H1 (cell line): Measurements from ENCODE around the gene PDP2. TPM values are rescaled to one million over a fixed set of nuclear protein-coding genes. Genes with fewer than 3 reads are reported as not detected.

Experiments used
- CTCF ChIA-PET: fragments of 300-600 bp; sonication (Branson Sonifier 250); formaldehyde crosslinking; loops from one replicate; lab custom pipeline; 2021; ENCODE audit not compliant: partially characterized antibody; lab: Charles Lee
- POLR2A ChIA-PET: fragments of 300-600 bp; sonication (Branson Sonifier 250); formaldehyde crosslinking; loops from one replicate; lab custom pipeline; 2021; ENCODE audit warnings: inconsistent platforms; ENCODE audit not compliant: partially characterized antibody; lab: Charles Lee
- DNase-seq, 2 experiments: peaks; one replicate each; pipeline versions ENCODE4 v3.0.0 to v3.0.0-alpha.2; 2010 to 2022; ENCODE audit warnings: low spot score in 2 of 2, low read depth in 1 of 2, mixed read lengths in 1 of 2
- FAIRE-seq: peaks from 2 replicates; lab custom pipeline; 2011; peaks lifted over from hg19 to GRCh38; lab: Jason Lieb, UNC
- H2AFZ ChIP-seq: 2 replicates; pipeline ENCODE4 v1.8.1; 2012; ENCODE audit warnings: low read length, inconsistent platforms
- H2AK5ac ChIP-seq: 2 replicates; pipeline ENCODE4 v1.6.1; 2013; ENCODE audit warnings: low read depth, low read length
- H2BK120ac ChIP-seq: replicated peaks from 2 replicates; pipeline ENCODE3; 2013; ENCODE audit warnings: low read depth, low read length, inconsistent platforms
- H2BK12ac ChIP-seq: 2 replicates; pipeline ENCODE4 v1.6.1; 2013; ENCODE audit warnings: low read depth, low read length
- H2BK15ac ChIP-seq: 2 replicates; pipeline ENCODE4 v1.6.1; 2013; ENCODE audit warnings: low read length
- H2BK20ac ChIP-seq: 2 replicates; pipeline ENCODE4 v1.6.1; 2013; ENCODE audit warnings: low read length
- H2BK5ac ChIP-seq: 2 replicates; pipeline ENCODE4 v1.6.1; 2013; ENCODE audit warnings: low read depth, low read length
- H3K14ac ChIP-seq: 2 replicates; pipeline ENCODE4 v1.6.1; 2013; ENCODE audit warnings: inconsistent platforms; ENCODE audit not compliant: insufficient read length
- H3K18ac ChIP-seq: 2 replicates; pipeline ENCODE4 v1.6.1; 2013; ENCODE audit warnings: low read length; ENCODE audit errors: extremely low read depth
- H3K23ac ChIP-seq: 2 replicates; pipeline ENCODE4 v1.6.1; 2013; ENCODE audit warnings: inconsistent platforms; ENCODE audit not compliant: insufficient read length
- H3K23me2 ChIP-seq: 2 replicates; pipeline ENCODE4 v1.6.1; 2013; ENCODE audit warnings: low read depth, low read length
- H3K27ac ChIP-seq: 2 replicates; pipeline ENCODE4 v1.6.1; 2011; ENCODE audit warnings: low read depth, low read length, inconsistent platforms
- H3K27me3 ChIP-seq, 4 experiments: replicated peaks in 1 of 4; 1 replicate in 1 of 4; 2 replicates in 3 of 4; pipeline versions ENCODE4 v1.6.1 to v1.8.1; 2011 to 2013; ENCODE audit warnings: low read length in 3 of 4, mild to moderate bottlenecking in 3 of 4, inconsistent platforms in 2 of 4, mixed read lengths in 2 of 4, moderate library complexity in 1 of 4; ENCODE audit not compliant: control insufficient read depth in 3 of 4, insufficient read depth in 3 of 4; ENCODE audit errors: extremely low read depth in 1 of 4
- H3K36me3 ChIP-seq, 4 experiments: 2 replicates each; pipeline versions ENCODE4 v1.6.1 to v1.8.1; 2011 to 2013; ENCODE audit warnings: mild to moderate bottlenecking in 4 of 4, low read length in 3 of 4, moderate library complexity in 2 of 4, control low read depth in 1 of 4, inconsistent platforms in 1 of 4; ENCODE audit not compliant: insufficient read depth in 4 of 4, control insufficient read depth in 2 of 4
- H3K4ac ChIP-seq: replicated peaks from 2 replicates; pipeline ENCODE3; 2013; ENCODE audit warnings: low read length, low read depth, mixed read lengths, inconsistent platforms; ENCODE audit not compliant: insufficient read length
- H3K4me1 ChIP-seq, 4 experiments: replicated peaks in 1 of 4; 1 replicate in 1 of 4; 2 replicates in 3 of 4; pipeline versions ENCODE4 v1.6.1 to v1.8.1; 2011 to 2013; ENCODE audit warnings: low read length in 3 of 4, inconsistent platforms in 2 of 4, mixed read lengths in 1 of 4; ENCODE audit not compliant: insufficient read depth in 4 of 4, control insufficient read depth in 3 of 4
- H3K4me2 ChIP-seq, 2 experiments: 2 replicates each; pipeline versions ENCODE4 v1.6.1 to v1.8.1; 2011 to 2013; ENCODE audit warnings: low read depth in 2 of 2, low read length in 2 of 2, control low read depth in 1 of 2, inconsistent platforms in 1 of 2, mild to moderate bottlenecking in 1 of 2; ENCODE audit not compliant: insufficient read depth in 1 of 2
- H3K4me3 ChIP-seq, 4 experiments: fragments of 200-600, 300-600 bp in 1 of 4; sonication (generic), shearing (Covaris generic), sonication (Bioruptor Twin) in 1 of 4; 2 replicates each; pipeline versions ENCODE4 v1.5.1 to v1.8.1; 2011 to 2016; ENCODE audit warnings: low read length in 4 of 4, low read depth in 3 of 4, control low read depth in 2 of 4, inconsistent platforms in 2 of 4, mild to moderate bottlenecking in 2 of 4, mixed read lengths in 1 of 4, moderate library complexity in 1 of 4; ENCODE audit not compliant: insufficient read depth in 2 of 4; ENCODE audit errors: extremely low read depth in 1 of 4
- H3K56ac ChIP-seq: replicated peaks from 2 replicates; pipeline ENCODE3; 2013; ENCODE audit warnings: low read depth, mild to moderate bottlenecking, mixed read lengths, low read length, inconsistent platforms; ENCODE audit not compliant: insufficient read length
- H3K79me1 ChIP-seq: 2 replicates; pipeline ENCODE4 v1.6.1; 2013; ENCODE audit warnings: low read depth, low read length, control low read depth
- H3K79me2 ChIP-seq, 2 experiments: 2 replicates each; pipeline versions ENCODE4 v1.6.1 to v1.8.1; 2012 to 2013; ENCODE audit warnings: low read length in 2 of 2, mild to moderate bottlenecking in 2 of 2, inconsistent platforms in 1 of 2; ENCODE audit not compliant: insufficient read depth in 2 of 2, control insufficient read depth in 1 of 2
- H3K9ac ChIP-seq, 4 experiments: replicated peaks in 1 of 4; 1 replicate in 1 of 4; 2 replicates in 3 of 4; pipeline versions ENCODE4 v1.6.1 to v1.8.1; 2011 to 2013; ENCODE audit warnings: low read depth in 3 of 4, low read length in 3 of 4, control low read depth in 2 of 4, mild to moderate bottlenecking in 2 of 4, moderate library complexity in 2 of 4, inconsistent platforms in 1 of 4; ENCODE audit errors: extremely low read depth in 1 of 4
- H3K9me3 ChIP-seq, 2 experiments: 2 replicates each; pipeline versions ENCODE4 v1.6.1 to v1.8.1; 2012 to 2013; ENCODE audit warnings: mild to moderate bottlenecking in 2 of 2, moderate library complexity in 2 of 2, control low read depth in 1 of 2, inconsistent platforms in 1 of 2, low read depth in 1 of 2, low read length in 1 of 2, mixed read lengths in 1 of 2; ENCODE audit not compliant: insufficient read depth in 2 of 2
- H4K20me1 ChIP-seq, 2 experiments: replicated peaks in 1 of 2; 2 replicates each; pipeline versions ENCODE3 to v1.8.1; 2011 to 2013; ENCODE audit warnings: inconsistent platforms in 2 of 2, low read length in 2 of 2, mild to moderate bottlenecking in 1 of 2; ENCODE audit not compliant: insufficient read depth in 2 of 2, control insufficient read depth in 1 of 2
- H4K5ac ChIP-seq: 2 replicates; pipeline ENCODE4 v1.6.1; 2013; ENCODE audit warnings: low read length, low read depth, mixed read lengths, inconsistent platforms; ENCODE audit not compliant: insufficient read length
- H4K8ac ChIP-seq: 2 replicates; pipeline ENCODE4 v1.8.0; 2013; ENCODE audit warnings: mild to moderate bottlenecking, moderate library complexity, low read length, inconsistent platforms; ENCODE audit not compliant: insufficient read depth; ENCODE audit errors: extremely low read depth
- H4K91ac ChIP-seq: replicated peaks from 2 replicates; pipeline ENCODE3; 2013; ENCODE audit warnings: low read length, mixed read lengths, inconsistent platforms; ENCODE audit not compliant: insufficient read length
- KDM4A ChIP-seq: IDR thresholded peaks from one replicate; pipeline ENCODE4 v1.7.1; 2012; ENCODE audit warnings: low read depth, mild to moderate bottlenecking, moderate library complexity, low read length, inconsistent platforms; ENCODE audit not compliant: severe bottlenecking
- SUZ12 ChIP-seq: fragments of 200-600 bp; sonication (generic); IDR thresholded peaks from 2 replicates; pipeline ENCODE4 v1.6.1; 2012; ENCODE audit warnings: mild to moderate bottlenecking, inconsistent platforms, low read length, moderate library complexity, mixed read lengths
- WGBS, 2 experiments: shearing (Covaris generic) in 1 of 2; methylation state at CpG; one replicate each; pipeline versions ENCODE4 v1.1.6 to v1.1.7; 2013 to 2015; ENCODE audit warnings: low lambda C conversion rate in 2 of 2, mixed read lengths in 2 of 2, inconsistent platforms in 1 of 2, low coverage in 1 of 2, missing lambda C conversion rate in 1 of 2; ENCODE audit not compliant: insufficient replicate concordance in 2 of 2, insufficient coverage in 1 of 2, insufficient read length in 1 of 2; ENCODE audit errors: extremely low coverage in 1 of 2, missing lambda C conversion rate in 1 of 2; 5-methylcytosine and 5-hydroxymethylcytosine counted together
- polyA plus RNA-seq, 7 experiments: library from polyadenylated mRNA; depleted of rRNA in 3 of 7; stranded (reverse) in 5 of 7; unstranded in 2 of 7; fragments of >200 nt in 5 of 7; fragments of 200-250 nt in 2 of 7; gene quantifications; 1 replicate in 5 of 7; 2 replicates in 1 of 7; 4 replicates in 1 of 7; pipeline versions ENCODE4 v1.2.1 to v1.2.3, GENCODE V29; 2011 to 2013; ENCODE audit warnings: missing spikeins in 2 of 7, mixed read lengths in 2 of 7
- total RNA-seq: library from RNA; stranded (reverse); fragmentation: NEBNext Ultra II Directional; extraction: Animal tissue kit (Norgen Biotek cat#: 25700); gene quantifications from 2 replicates; pipeline ENCODE4 v1.2.1, GENCODE V29; 2021

The PDP2 gene
- total and polyA plus RNA-seq, 2 of the 8 experiments (the other 6 are each of a cell fraction or from before 2014, with no cell fraction given), result 11.7 to 36.5 TPM

DNA sequence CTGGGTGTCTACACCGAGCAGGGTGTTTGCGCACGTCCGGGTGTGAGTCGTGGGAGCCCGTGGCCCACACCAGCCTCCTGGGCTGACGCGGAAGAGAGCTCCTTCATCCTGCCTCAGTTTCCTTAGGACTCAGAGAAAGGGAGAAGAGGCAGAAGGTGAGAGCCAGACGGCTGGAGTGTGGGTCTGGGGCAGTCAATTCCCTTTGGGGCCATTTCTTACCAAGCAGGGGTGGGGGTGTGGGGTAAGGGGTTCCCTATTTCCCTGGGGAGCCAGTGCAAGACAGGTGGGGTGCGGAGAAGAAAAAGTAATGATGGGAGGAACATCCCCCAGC lies 35.3 kb upstream of the PDP2 start:
- DNase-seq, result no peak
- CTCF ChIA-PET, result interaction anchor here (0.9 to 13.4 kb wide), 5 partner anchors 8 to 93 kb away, joined by 3 to 162 read pairs (median 4); partner anchors contain the start of gene NAE1
- H4K91ac ChIP-seq, result no peak overlapping the region
- TF ChIP-seq SUZ12 (peak; percentile 41; the same call in 1 of the 2 replicates), KDM4A (no peak)
- H3K4me2 ChIP-seq, result peak overlapping the region; percentile 80 to 98
- H4K8ac ChIP-seq, result no peak overlapping the region
- H3K27ac ChIP-seq, result no peak overlapping the region
- no peaks in the 10 kb centered on the region for H3K9me3 ChIP-seq
- no peak overlapping the region for H2BK5ac ChIP-seq
- no peak for FAIRE-seq
- no peaks in the 10 kb centered on the region for H3K36me3 ChIP-seq
- no peak overlapping the region for H4K5ac ChIP-seq
- H3K4me1 ChIP-seq, result peaks cover 0 to 2% (median 0%) of the 10 kb centered on the region in 4 experiments; a peak in 3 of 7 replicates
- POLR2A ChIA-PET, result interaction anchor here (0.6 to 3.3 kb wide), 3 partner anchors 15 to 94 kb away, joined by 3 to 26 read pairs (median 7); partner anchors contain the start of genes DYNC1LI2 and NAE1
- H3K4ac ChIP-seq, result no peak overlapping the region
- H2AFZ ChIP-seq, result peak overlapping the region; percentile 48; the same call in 1 of the 2 replicates
- H2BK12ac ChIP-seq, result no peak overlapping the region
- H3K27me3 ChIP-seq, result peaks cover 14 to 45% (median 36%) of the 10 kb centered on the region in 4 experiments
- no peak overlapping the region for H2BK120ac ChIP-seq
- H3K4me3 ChIP-seq, result peak overlapping the region; percentile 46 to 75 (median 62)
- no peaks in the 10 kb centered on the region for H3K79me2 ChIP-seq
- H3K79me1 ChIP-seq, result no peaks in the 10 kb centered on the region
- H2BK20ac ChIP-seq, result no peak overlapping the region
- H3K56ac ChIP-seq, result no peak overlapping the region
- no peak overlapping the region for H3K14ac ChIP-seq
- peaks cover 12% of the 10 kb centered on the region for H3K23me2 ChIP-seq
- no peak overlapping the region for H2BK15ac ChIP-seq
- H4K20me1 ChIP-seq, result peaks cover 0 to 3% of the 10 kb centered on the region in 2 experiments
- no peak overlapping the region for H3K23ac ChIP-seq
- H3K9ac ChIP-seq, result peak overlapping the region in 1 of 4 experiments; percentile 6; a peak in 2 of 7 replicates
- WGBS, 2 experiments, result 47% methylated on average over 5 of the region's 10 CpGs; no CpG with 5 or more reads in 1 of the 2 experiments
- peak overlapping the region; percentile 48; the same call in 1 of the 2 replicates for H3K18ac ChIP-seq
- H2AK5ac ChIP-seq, result no peak overlapping the region
